GM19351 (cell line): ENCODE data around the gene SP6.

Experiments used
- ATAC-seq: cut with Tn5 transposase; IDR thresholded peaks from one replicate; pipeline ENCODE4 v1.9.1; 2021; ENCODE audit warnings: mild to moderate bottlenecking, moderate library complexity; ENCODE audit not compliant: unreplicated experiment

The SP6 gene

GRCh38 chr17:47850692-47851573, at the start of gene SP6:
SP6 (minus strand) TSS chr17:47851163; CDS start chr17:47848429, 2,734 bp downstream.
- no peak for ATAC-seq

GRCh38 chr17:47899643-47900042, 48.7 kb upstream of the SP6 start:
- no peak for ATAC-seq

- no peak for ATAC-seq
Observed at GRCh38 chr17:47898241-47898640, 47.3 kb upstream of the SP6 start.

GRCh38 chr17:47897561-47897960, 46.6 kb upstream of the SP6 start:
- no peak for ATAC-seq

- no peak for ATAC-seq
Observed at GRCh38 chr17:47896672-47897490, 45.9 kb upstream of the SP6 start.

DNA sequence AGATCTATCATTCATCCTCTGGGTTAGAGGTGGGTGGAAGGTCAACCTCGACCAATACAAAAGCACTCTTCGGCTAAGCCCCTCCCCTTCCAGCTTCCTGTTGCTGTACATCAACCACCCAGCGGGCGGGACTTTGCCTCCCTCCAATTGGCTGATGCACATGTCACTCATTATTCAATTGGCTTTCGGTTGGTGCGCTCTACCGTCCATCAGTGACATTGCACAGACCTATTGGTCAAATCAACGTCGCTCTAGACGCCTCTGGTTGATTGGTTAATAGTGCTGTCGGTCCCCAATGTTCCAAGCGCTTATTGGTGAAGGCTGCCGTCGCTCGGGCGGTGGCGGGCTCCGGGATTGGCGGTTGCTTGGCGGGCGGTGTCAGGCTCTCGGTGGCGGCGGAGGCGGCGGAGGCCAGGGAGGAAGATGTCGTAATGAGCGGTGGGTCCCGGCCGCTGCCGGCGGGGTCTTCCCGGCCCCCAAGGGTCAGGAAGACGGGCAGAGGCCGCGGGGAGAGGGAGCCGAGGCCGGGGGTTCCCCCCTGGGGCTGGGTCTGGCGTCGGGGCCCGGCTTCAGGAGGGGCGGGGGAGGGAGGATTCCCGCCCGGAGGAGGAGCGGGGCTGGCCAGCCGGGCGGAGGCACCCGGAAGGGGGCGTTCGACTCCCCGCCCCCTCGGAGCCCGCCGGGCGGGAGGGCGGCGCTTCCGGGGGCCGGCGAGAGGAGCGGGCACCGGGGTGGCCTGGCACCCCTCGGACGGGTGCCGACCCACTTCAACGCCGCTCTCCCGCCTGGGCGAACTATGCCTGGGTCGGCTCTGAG, 45.1 kb upstream of the SP6 start, which contains the start of gene SP2:
Gene SP2, plus strand, starts transcription at position 381 of the 816 bp plus-strand sequence. Its CDS starts 51 bp downstream, at position 432.
- peak; percentile 88 for ATAC-seq

- no peak for ATAC-seq
Observed at GRCh38 chr17:47895347-47895855, 44.4 kb upstream of the SP6 start.

DNA sequence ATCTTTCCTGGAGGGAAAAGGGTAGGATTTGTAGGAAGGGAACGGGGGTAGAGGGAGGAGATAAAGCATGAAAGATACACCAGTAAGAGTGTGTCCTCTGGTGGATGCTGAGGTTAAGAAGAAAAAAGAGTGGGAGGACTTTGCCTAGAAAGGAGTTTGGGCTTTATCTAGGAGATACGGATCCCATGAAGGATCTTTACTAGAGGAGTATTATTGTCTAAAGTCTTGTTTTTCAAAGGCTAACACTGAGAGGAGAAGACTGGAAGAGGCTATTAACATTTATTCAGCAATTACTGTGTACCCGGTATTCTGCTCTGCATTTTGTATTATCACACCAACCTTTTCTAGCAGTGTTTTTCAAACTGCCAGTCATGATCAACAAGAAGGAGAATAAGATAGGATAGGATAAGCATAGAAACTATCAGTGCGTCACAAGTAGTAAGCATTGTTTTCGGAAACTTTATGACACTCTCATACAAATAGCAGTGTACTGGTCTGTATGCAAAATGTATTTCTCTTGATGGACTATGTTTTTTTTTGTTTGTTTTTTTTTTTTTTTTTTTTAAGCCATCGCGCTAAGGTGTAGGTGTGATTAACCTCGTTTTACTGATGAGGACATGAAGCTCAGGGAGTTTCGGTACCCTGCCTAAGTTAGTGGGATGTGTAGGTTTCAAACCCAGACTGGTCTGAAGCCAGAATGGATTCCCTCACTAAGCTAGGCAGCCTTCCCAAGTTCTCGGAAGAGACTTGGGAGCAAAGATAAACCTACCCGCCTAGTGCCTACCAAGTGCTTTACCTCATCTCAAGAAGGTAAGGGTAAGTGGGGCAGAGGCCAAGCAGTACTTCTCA, 43.8 kb upstream of the SP6 start:
- no peak for ATAC-seq

DNA sequence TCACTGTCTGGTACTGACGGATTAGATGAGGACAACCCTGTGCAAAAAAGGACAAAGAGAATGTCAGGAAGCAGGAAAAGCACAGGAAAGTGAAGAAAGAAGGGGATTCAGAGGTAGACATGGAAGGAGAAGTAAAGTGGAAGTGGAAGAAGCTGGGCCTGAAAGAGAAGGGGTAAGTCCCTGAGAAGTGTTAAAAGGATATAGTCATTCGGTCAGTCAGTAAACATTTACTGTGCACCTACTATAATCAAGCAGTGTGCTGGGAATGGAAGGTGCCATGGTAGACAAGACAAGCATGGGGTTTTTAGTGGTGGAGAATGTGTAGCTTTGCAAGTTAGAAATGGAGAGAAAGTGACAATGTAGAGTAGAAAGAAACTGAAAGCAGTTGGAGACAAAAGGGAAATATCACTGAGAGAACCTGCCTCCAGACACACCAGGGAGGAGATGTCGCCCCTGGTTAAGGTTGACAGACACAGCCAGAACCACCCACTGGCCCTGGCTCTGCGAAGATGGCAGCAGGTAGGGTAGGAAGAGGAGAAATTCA, 40.7 kb upstream of the SP6 start:
- no peak for ATAC-seq

GRCh38 chr17:47889734-47890529, 39.0 kb upstream of the SP6 start:
- no peak for ATAC-seq

DNA sequence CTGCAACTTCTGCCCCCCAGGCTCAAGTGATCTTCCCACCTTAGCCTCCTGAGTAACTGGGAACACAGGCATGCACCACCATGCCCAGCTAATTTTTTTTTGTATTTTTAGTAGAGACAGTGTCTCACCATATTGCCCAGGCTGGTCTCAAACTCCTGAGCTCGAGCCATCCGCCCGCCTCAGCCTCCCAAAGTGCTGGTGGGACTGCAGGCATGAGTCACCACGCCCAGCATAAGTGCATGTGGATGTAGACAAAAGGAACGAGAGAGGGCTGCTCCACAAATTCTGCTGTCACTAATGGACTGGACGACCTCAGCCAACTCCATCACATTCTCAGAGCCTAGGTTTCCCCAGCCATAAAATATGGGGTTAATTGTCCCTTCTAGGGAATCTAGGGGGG, 37.3 kb upstream of the SP6 start:
- no peak for ATAC-seq

DNA sequence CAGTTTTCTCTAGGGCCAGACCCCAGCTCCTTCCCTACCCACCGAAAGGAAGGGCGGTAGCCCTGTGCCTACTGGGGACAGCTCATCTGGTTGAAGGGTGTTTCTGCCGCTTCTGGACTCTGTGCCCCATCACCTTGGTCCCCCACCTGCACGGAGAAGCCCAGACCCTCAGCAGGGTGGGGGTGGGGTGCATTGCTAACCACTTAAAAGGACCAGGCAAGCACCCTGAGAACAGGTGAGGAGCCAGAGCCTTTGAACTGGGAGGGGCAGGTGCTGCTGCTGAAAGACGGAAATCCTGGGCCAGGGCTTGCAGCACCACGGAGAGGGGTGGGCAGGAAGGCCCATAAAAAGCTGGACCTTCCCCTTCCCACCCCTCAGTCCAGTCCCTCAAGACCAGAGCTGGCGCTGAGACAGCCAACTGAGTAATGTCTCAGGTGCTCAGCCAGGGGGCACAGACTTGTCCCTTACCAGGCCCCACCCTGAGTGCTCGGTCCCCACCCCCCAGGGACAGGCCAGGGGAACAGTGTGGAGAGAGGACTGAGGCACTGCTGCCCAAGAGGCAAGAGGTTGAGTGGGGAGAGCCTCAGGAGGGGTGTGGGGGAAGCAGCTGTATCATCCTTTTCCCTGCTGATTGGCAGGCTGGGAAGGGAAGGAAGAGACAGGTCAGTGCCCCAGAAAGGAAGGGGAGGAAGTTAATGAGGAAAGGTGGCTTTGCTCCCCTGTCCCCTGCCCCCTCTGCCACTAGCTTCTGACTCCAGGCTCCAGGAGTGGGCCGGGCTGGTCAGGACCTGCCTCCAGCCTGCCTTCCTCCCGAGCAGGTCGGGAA, 34.2 kb upstream of the SP6 start:
- no peak for ATAC-seq

DNA sequence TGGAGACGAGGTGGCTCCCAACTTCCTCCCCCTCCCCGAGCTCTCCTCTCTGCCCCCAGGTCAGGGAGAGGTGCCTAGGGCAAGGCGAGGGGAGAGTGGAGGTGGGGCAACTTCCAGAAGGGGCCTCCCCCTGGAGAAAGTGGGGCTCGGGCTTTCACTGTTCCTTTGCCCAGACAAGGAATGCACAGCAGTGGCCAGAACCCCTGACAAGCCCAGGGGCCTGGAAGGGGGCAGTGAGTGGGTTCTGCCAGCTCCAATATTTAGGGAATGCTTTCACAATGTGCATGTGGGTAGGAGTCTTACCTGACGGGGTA, 33.4 kb upstream of the SP6 start:
- ATAC-seq = no peak

- no peak for ATAC-seq
Observed at GRCh38 chr17:47883589-47884426, 32.8 kb upstream of the SP6 start.

GRCh38 chr17:47882695-47883588, 32.0 kb upstream of the SP6 start:
- no peak for ATAC-seq

GRCh38 chr17:47882247-47882646, 31.3 kb upstream of the SP6 start:
- no peak for ATAC-seq
